ENCODE results near the gene CUX1. TPM values are rescaled to one million over a fixed set of nuclear protein-coding genes. Genes with fewer than 3 reads are reported as not detected.
A peak's percentile ranks its signal among the peaks of the same experiment; 100 is the strongest.

Gene CUX1
- total RNA-seq, 1 experiment from 2014 or later, result 64.3 TPM

DNA sequence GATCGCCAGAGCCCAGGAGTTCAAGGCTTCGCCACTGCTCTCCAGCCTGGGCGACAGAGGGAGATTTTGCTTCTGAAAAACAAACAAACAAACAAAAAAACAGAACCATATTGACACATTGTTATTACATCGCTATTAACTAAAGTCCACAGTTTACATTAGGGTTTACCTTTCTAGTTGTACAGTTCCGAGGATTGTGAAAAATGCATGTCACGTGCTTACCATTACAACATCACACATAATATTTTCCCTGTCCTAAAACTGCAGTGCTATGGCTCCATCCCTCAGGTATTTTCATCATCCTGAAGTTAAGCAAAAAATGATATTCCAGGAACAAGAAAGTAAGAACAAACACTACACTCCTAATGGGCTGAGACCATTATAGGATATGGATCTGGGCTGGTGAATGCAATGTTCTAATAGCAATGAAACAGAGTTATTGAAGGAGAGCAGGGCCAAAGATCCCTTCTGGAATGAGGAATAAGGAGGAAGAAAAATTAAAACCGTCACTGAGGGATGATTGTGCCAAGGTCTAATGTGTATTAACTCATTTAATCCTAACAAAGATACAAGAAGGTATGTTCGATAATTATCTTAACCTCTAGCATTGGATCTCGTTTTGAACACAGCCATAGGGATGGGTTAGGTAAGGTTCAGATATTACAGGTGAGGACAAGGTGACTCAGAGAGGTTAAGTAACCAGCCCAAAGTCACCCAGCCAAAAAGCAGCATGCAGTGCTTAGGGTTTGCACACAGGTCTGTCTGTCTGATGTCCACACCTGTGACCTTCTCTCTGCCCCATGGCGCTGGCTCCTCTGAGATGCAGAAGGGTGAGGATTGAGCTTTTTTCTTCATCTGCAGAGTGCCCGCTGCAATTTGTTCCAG is 14.0 kb upstream of the CUX1 start:
- Mint-ChIP-seq H3K4me3 (peak overlapping the region; percentile 48), H3K9me3 (no peaks in the 10 kb centered on the region), H3K27ac (0 out of 2 replicates have a peak overlapping the region, but pooled peaks have one; percentile 10), H3K36me3 (no peaks in the 10 kb centered on the region), H3K4me1 (peaks cover 23% of the 10 kb centered on the region), H3K27me3 (ENCODE audit: low read depth) (peaks cover 17% of the 10 kb centered on the region)
- ATAC-seq (no peak), DNase-seq (ENCODE audit: low spot score) (no peak)
- peak; percentile 90 for TF ChIP-seq GABPB1 (CRISPR knock-in tag; IDR thresholded peaks at IDR 0.05)
- 0 out of 2 replicates have a peak, but pooled peaks have one; percentile 41 for TF ChIP-seq MAX (CRISPR knock-in tag; IDR thresholded peaks at IDR 0.05)
- TF ChIP-seq, protein P1, sequence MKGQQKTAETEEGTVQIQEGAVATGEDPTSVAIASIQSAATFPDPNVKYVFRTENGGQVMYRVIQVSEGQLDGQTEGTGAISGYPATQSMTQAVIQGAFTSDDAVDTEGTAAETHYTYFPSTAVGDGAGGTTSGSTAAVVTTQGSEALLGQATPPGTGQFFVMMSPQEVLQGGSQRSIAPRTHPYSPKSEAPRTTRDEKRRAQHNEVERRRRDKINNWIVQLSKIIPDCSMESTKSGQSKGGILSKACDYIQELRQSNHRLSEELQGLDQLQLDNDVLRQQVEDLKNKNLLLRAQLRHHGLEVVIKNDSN (CRISPR knock-in tag; IDR thresholded peaks at IDR 0.05), result no peak
- TF ChIP-seq CDX4 (CRISPR knock-in tag; IDR thresholded peaks at IDR 0.05; ENCODE audit: borderline replicate concordance), result no peak
- TF ChIP-seq SOX15 (CRISPR knock-in tag; IDR thresholded peaks at IDR 0.05), result no peak
- no peak for TF ChIP-seq OVOL2 (CRISPR knock-in tag; IDR thresholded peaks at IDR 0.05; ENCODE audit: borderline replicate concordance)
- TF ChIP-seq NFATC4 (CRISPR knock-in tag; IDR thresholded peaks at IDR 0.05), result no peak
- TF ChIP-seq ZNF416 (CRISPR knock-in tag; IDR thresholded peaks at IDR 0.05), result no peak
- no peak for TF ChIP-seq CREB1 (CRISPR knock-in tag; IDR thresholded peaks at IDR 0.05)
- TF ChIP-seq, protein P2, sequence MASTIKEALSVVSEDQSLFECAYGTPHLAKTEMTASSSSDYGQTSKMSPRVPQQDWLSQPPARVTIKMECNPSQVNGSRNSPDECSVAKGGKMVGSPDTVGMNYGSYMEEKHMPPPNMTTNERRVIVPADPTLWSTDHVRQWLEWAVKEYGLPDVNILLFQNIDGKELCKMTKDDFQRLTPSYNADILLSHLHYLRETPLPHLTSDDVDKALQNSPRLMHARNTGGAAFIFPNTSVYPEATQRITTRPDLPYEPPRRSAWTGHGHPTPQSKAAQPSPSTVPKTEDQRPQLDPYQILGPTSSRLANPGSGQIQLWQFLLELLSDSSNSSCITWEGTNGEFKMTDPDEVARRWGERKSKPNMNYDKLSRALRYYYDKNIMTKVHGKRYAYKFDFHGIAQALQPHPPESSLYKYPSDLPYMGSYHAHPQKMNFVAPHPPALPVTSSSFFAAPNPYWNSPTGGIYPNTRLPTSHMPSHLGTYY (CRISPR knock-in tag; IDR thresholded peaks at IDR 0.05), result no peak
- TF ChIP-seq MXD4 (CRISPR knock-in tag; IDR thresholded peaks at IDR 0.05; ENCODE audit: borderline replicate concordance), result 0 out of 2 replicates have a peak, but pooled peaks have one; percentile 28
- POLR2A ChIA-PET, result no interaction called here
- CTCF ChIA-PET, result interaction anchor here (0.6 kb wide), 1 partner anchor 1112 kb away, joined by 3 read pairs; no protein-coding TSS in a partner anchor

- peaks cover 17% of the 10 kb centered on the region for H3K27me3 Mint-ChIP-seq (ENCODE audit: low read depth)
- peaks cover 23% of the 10 kb centered on the region for H3K4me1 Mint-ChIP-seq
- 0 out of 2 replicates have a peak overlapping the region, but pooled peaks have one; percentile 10 for H3K27ac Mint-ChIP-seq
- TF ChIP-seq PRDM15 (CRISPR knock-in tag; IDR thresholded peaks at IDR 0.05) (peak; percentile 45; the same call in 1 of the 2 replicates), CREB1 (CRISPR knock-in tag; IDR thresholded peaks at IDR 0.05) (no peak), ZNF121 (CRISPR knock-in tag; IDR thresholded peaks at IDR 0.05) (peak; percentile 69; the same call in 1 of the 2 replicates), SMAD3 (CRISPR knock-in tag; IDR thresholded peaks at IDR 0.05; ENCODE audit: borderline replicate concordance) (no peak)
- TF ChIP-seq, protein P3, sequence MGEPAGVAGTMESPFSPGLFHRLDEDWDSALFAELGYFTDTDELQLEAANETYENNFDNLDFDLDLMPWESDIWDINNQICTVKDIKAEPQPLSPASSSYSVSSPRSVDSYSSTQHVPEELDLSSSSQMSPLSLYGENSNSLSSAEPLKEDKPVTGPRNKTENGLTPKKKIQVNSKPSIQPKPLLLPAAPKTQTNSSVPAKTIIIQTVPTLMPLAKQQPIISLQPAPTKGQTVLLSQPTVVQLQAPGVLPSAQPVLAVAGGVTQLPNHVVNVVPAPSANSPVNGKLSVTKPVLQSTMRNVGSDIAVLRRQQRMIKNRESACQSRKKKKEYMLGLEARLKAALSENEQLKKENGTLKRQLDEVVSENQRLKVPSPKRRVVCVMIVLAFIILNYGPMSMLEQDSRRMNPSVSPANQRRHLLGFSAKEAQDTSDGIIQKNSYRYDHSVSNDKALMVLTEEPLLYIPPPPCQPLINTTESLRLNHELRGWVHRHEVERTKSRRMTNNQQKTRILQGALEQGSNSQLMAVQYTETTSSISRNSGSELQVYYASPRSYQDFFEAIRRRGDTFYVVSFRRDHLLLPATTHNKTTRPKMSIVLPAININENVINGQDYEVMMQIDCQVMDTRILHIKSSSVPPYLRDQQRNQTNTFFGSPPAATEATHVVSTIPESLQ (CRISPR knock-in tag; IDR thresholded peaks at IDR 0.05), result no peak
- CTCF ChIA-PET, result interaction anchor here (0.7 to 2.5 kb wide), 24 partner anchors 8 to 463 kb away, joined by 3 to 18 read pairs (median 5); partner anchors contain the start of gene CUX1
- POLR2A ChIA-PET, result interaction anchor here (0.7 to 1.0 kb wide), 3 partner anchors 60 to 209 kb away, joined by 3 to 9 read pairs (median 3); no protein-coding TSS in a partner anchor
- H3K4me3 Mint-ChIP-seq, result peak overlapping the region; percentile 62
- peak; percentile 46 for DNase-seq (ENCODE audit: low spot score)
- H3K9me3 Mint-ChIP-seq, result no peaks in the 10 kb centered on the region
- peak; percentile 80 for ATAC-seq
- no peaks in the 10 kb centered on the region for H3K36me3 Mint-ChIP-seq
These were observed 13.1 kb upstream of the CUX1 start for GRCh38 chr7:101804088-101804963.
